ENCODE results near the gene AK3. TPM values are rescaled to one million over a fixed set of nuclear protein-coding genes. Genes with fewer than 3 reads are reported as not detected.
"Not testable (repeated sequence)": the region's sequence is repeated elsewhere in the genome, so short reads cannot be mapped to it uniquely, and the experiment has no call there.

The AK3 gene
- total RNA-seq, 2 experiments from 2014 or later: 43.3 to 108 TPM

- Histone ChIP-seq H3K4me3 (ENCODE audit: low read depth, low read length, poor library complexity, severe bottlenecking) (no peak overlapping the region), H2AFZ (ENCODE audit: low read length) (no peak overlapping the region), H3K4me2 (ENCODE audit: low read length) (no peak overlapping the region), H3K4me1 (ENCODE audit: insufficient read depth, low read length, poor library complexity, severe bottlenecking) (no peaks in the 10 kb centered on the region), H4K20me1 (ENCODE audit: insufficient read depth, low read length) (no peaks in the 10 kb centered on the region), H3K36me3 (ENCODE audit: insufficient read depth, low read length) (no peaks in the 10 kb centered on the region), H3K9me2 (ENCODE audit: insufficient read depth, low read length) (no peaks in the 10 kb centered on the region), H3K27ac (ENCODE audit: low read depth, low read length, poor library complexity, severe bottlenecking) (no peak overlapping the region), H3K79me2 (ENCODE audit: insufficient read depth, low read depth, low read length) (no peaks in the 10 kb centered on the region), H3K9me3 (ENCODE audit: low read length) (no peaks in the 10 kb centered on the region)
- no TSS peak for BruUV-seq (replicated peaks)
- CTCF ChIA-PET (ENCODE audit: unreplicated experiment): interaction anchor here (0.6 kb wide), 1 partner anchor 154 kb away, joined by 3 read pairs; no protein-coding TSS in a partner anchor
- no peak for DNase-seq (ENCODE audit: low spot score)
- intact Hi-C loops (cut with micrococcal nuclease; ENCODE audit: unreplicated experiment): loop anchor here (10.0 kb wide), 1 partner anchor 442 kb away; no protein-coding TSS in a partner anchor
- no peak for TF ChIP-seq CTCF (conservative IDR thresholded peaks at IDR 0.05; ENCODE audit: low read length)
- no peak for TF ChIP-seq EZH2phosphoT487 (IDR thresholded peaks at IDR 0.05; ENCODE audit: borderline replicate concordance, low read depth, low read length)
- POLR2A ChIA-PET: interaction anchor here (1.2 kb wide), 1 partner anchor 14 kb away, joined by 4 read pairs; no protein-coding TSS in a partner anchor
Measured at GRCh38 chr9:4756420-4756819, 15.4 kb upstream of the AK3 start.

- TF ChIP-seq CTCF (conservative IDR thresholded peaks at IDR 0.05; ENCODE audit: low read length): no peak
- TF ChIP-seq EZH2phosphoT487 (IDR thresholded peaks at IDR 0.05; ENCODE audit: borderline replicate concordance, low read depth, low read length): no peak
- DNase-seq (ENCODE audit: low spot score): no peak
- no peaks in the 10 kb centered on the region for H3K79me2 ChIP-seq (ENCODE audit: insufficient read depth, low read depth, low read length)
- POLR2A ChIA-PET: interaction anchor here (0.6 to 2.1 kb wide), 2 partner anchors 12 to 705 kb away, joined by 3 to 8 read pairs; no protein-coding TSS in a partner anchor
- BruUV-seq (replicated peaks): no TSS peak
- intact Hi-C loops (cut with micrococcal nuclease; ENCODE audit: unreplicated experiment): loop anchor here (10.0 kb wide), 1 partner anchor 440 kb away; no protein-coding TSS in a partner anchor
- H3K9me3 ChIP-seq (ENCODE audit: low read length): no peaks in the 10 kb centered on the region
- no peak overlapping the region for H3K4me3 ChIP-seq (ENCODE audit: low read depth, low read length, poor library complexity, severe bottlenecking)
- no peak overlapping the region for H2AFZ ChIP-seq (ENCODE audit: low read length)
- no peaks in the 10 kb centered on the region for H3K4me1 ChIP-seq (ENCODE audit: insufficient read depth, low read length, poor library complexity, severe bottlenecking)
- no peaks in the 10 kb centered on the region for H3K36me3 ChIP-seq (ENCODE audit: insufficient read depth, low read length)
- CTCF ChIA-PET (ENCODE audit: unreplicated experiment): no interaction called here
- no peaks in the 10 kb centered on the region for H3K9me2 ChIP-seq (ENCODE audit: insufficient read depth, low read length)
- no peaks in the 10 kb centered on the region for H4K20me1 ChIP-seq (ENCODE audit: insufficient read depth, low read length)
- no peak overlapping the region for H3K27ac ChIP-seq (ENCODE audit: low read depth, low read length, poor library complexity, severe bottlenecking)
- no peak overlapping the region for H3K4me2 ChIP-seq (ENCODE audit: low read length)
Measured at GRCh38 chr9:4755026-4755609, 14.1 kb upstream of the AK3 start.

- intact Hi-C loops (cut with micrococcal nuclease; ENCODE audit: unreplicated experiment): loop anchor here (10.0 kb wide), 1 partner anchor 440 kb away; no protein-coding TSS in a partner anchor
- H4K20me1 ChIP-seq (ENCODE audit: insufficient read depth, low read length); H3K9me2 ChIP-seq (ENCODE audit: insufficient read depth, low read length); BruUV-seq (replicated peaks); H3K4me3 ChIP-seq (ENCODE audit: low read depth, low read length, poor library complexity, severe bottlenecking); H3K79me2 ChIP-seq (ENCODE audit: insufficient read depth, low read depth, low read length); H3K36me3 ChIP-seq (ENCODE audit: insufficient read depth, low read length); H2AFZ ChIP-seq (ENCODE audit: low read length); CTCF ChIA-PET (ENCODE audit: unreplicated experiment); DNase-seq (ENCODE audit: low spot score); H3K4me1 ChIP-seq (ENCODE audit: insufficient read depth, low read length, poor library complexity, severe bottlenecking); H3K27ac ChIP-seq (ENCODE audit: low read depth, low read length, poor library complexity, severe bottlenecking); H3K4me2 ChIP-seq (ENCODE audit: low read length); H3K9me3 ChIP-seq (ENCODE audit: low read length): not testable (repeated sequence)
- POLR2A ChIA-PET: interaction anchor here (2.1 kb wide), 1 partner anchor 12 kb away, joined by 8 read pairs; no protein-coding TSS in a partner anchor
Measured at GRCh38 chr9:4754530-4754929, 13.5 kb upstream of the AK3 start.
